ENCODE results near the gene WASF3.

Gene WASF3

GRCh38 chr13:26668357-26669146 is 111.1 kb downstream of the WASF3 start:
- Histone ChIP-seq H3K4me1 (ENCODE audit: control insufficient read depth in 1 of 2, insufficient read depth in 2 of 2, low read length in 2 of 2) (peaks cover 0 to 3% of the 10 kb centered on the region in 2 donors), H3K9me3 (ENCODE audit: control insufficient read depth in 1 of 2, low read length in 2 of 2) (no peaks in the 10 kb centered on the region), H3K36me3 (ENCODE audit: control insufficient read depth in 1 of 2, insufficient read depth in 2 of 2, low read length in 2 of 2) (no peaks in the 10 kb centered on the region), H3K9ac (ENCODE audit: low read depth in 1 of 2, low read length in 2 of 2) (no peak overlapping the region), H3K27ac (ENCODE audit: low read depth, low read length) (no peak overlapping the region), H3K27me3 (ENCODE audit: control insufficient read depth in 1 of 2, insufficient read depth in 2 of 2, low read length in 2 of 2) (no peaks in the 10 kb centered on the region), H3K4me3 (ENCODE audit: low read depth in 1 of 2, low read length in 2 of 2) (no peak overlapping the region)

- H3K9me3 ChIP-seq (ENCODE audit: control insufficient read depth in 1 of 2, low read length in 2 of 2), result no peaks in the 10 kb centered on the region
- no peak overlapping the region for H3K4me3 ChIP-seq (ENCODE audit: low read depth in 1 of 2, low read length in 2 of 2)
- H3K9ac ChIP-seq (ENCODE audit: low read depth in 1 of 2, low read length in 2 of 2), result no peak overlapping the region
- no peaks in the 10 kb centered on the region for H3K27me3 ChIP-seq (ENCODE audit: control insufficient read depth in 1 of 2, insufficient read depth in 2 of 2, low read length in 2 of 2)
- no peak overlapping the region for H3K27ac ChIP-seq (ENCODE audit: low read depth, low read length)
- H3K4me1 ChIP-seq (ENCODE audit: control insufficient read depth in 1 of 2, insufficient read depth in 2 of 2, low read length in 2 of 2), result no peaks in the 10 kb centered on the region
- no peaks in the 10 kb centered on the region for H3K36me3 ChIP-seq (ENCODE audit: control insufficient read depth in 1 of 2, insufficient read depth in 2 of 2, low read length in 2 of 2)
Observed at GRCh38 chr13:26673890-26674289, 116.4 kb downstream of the WASF3 start.

- Histone ChIP-seq H3K27me3 (ENCODE audit: control insufficient read depth in 1 of 2, insufficient read depth in 2 of 2, low read length in 2 of 2) (no peaks in the 10 kb centered on the region), H3K36me3 (ENCODE audit: control insufficient read depth in 1 of 2, insufficient read depth in 2 of 2, low read length in 2 of 2) (no peaks in the 10 kb centered on the region), H3K27ac (ENCODE audit: low read depth, low read length) (no peak overlapping the region), H3K4me1 (ENCODE audit: control insufficient read depth in 1 of 2, insufficient read depth in 2 of 2, low read length in 2 of 2) (no peaks in the 10 kb centered on the region), H3K9me3 (ENCODE audit: control insufficient read depth in 1 of 2, low read length in 2 of 2) (no peaks in the 10 kb centered on the region), H3K4me3 (ENCODE audit: low read depth in 1 of 2, low read length in 2 of 2) (no peak overlapping the region), H3K9ac (ENCODE audit: low read depth in 1 of 2, low read length in 2 of 2) (no peak overlapping the region)
Observed at GRCh38 chr13:26677156-26677555, 119.7 kb downstream of the WASF3 start.

GRCh38 chr13:26678330-26678729 is 120.8 kb downstream of the WASF3 start:
- no peak overlapping the region for H3K27ac ChIP-seq (ENCODE audit: low read depth, low read length)
- no peaks in the 10 kb centered on the region for H3K27me3 ChIP-seq (ENCODE audit: control insufficient read depth in 1 of 2, insufficient read depth in 2 of 2, low read length in 2 of 2)
- H3K9ac ChIP-seq (ENCODE audit: low read depth in 1 of 2, low read length in 2 of 2), result no peak overlapping the region
- H3K4me3 ChIP-seq (ENCODE audit: low read depth in 1 of 2, low read length in 2 of 2), result no peak overlapping the region
- no peaks in the 10 kb centered on the region for H3K36me3 ChIP-seq (ENCODE audit: control insufficient read depth in 1 of 2, insufficient read depth in 2 of 2, low read length in 2 of 2)
- H3K4me1 ChIP-seq (ENCODE audit: control insufficient read depth in 1 of 2, insufficient read depth in 2 of 2, low read length in 2 of 2), result no peaks in the 10 kb centered on the region
- H3K9me3 ChIP-seq (ENCODE audit: control insufficient read depth in 1 of 2, low read length in 2 of 2), result no peaks in the 10 kb centered on the region

- Histone ChIP-seq H3K4me3 (ENCODE audit: low read depth in 1 of 2, low read length in 2 of 2) (no peak overlapping the region), H3K9me3 (ENCODE audit: control insufficient read depth in 1 of 2, low read length in 2 of 2) (no peaks in the 10 kb centered on the region), H3K36me3 (ENCODE audit: control insufficient read depth in 1 of 2, insufficient read depth in 2 of 2, low read length in 2 of 2) (no peaks in the 10 kb centered on the region), H3K27ac (ENCODE audit: low read depth, low read length) (no peak overlapping the region), H3K27me3 (ENCODE audit: control insufficient read depth in 1 of 2, insufficient read depth in 2 of 2, low read length in 2 of 2) (no peaks in the 10 kb centered on the region), H3K4me1 (ENCODE audit: control insufficient read depth in 1 of 2, insufficient read depth in 2 of 2, low read length in 2 of 2) (no peaks in the 10 kb centered on the region), H3K9ac (ENCODE audit: low read depth in 1 of 2, low read length in 2 of 2) (no peak overlapping the region)
Observed at GRCh38 chr13:26678796-26679195, 121.3 kb downstream of the WASF3 start.

- H3K27ac ChIP-seq (ENCODE audit: low read depth, low read length), result no peak overlapping the region
- no peaks in the 10 kb centered on the region for H3K9me3 ChIP-seq (ENCODE audit: control insufficient read depth in 1 of 2, low read length in 2 of 2)
Observed at GRCh38 chr13:26679411-26680122, 122.1 kb downstream of the WASF3 start.

GRCh38 chr13:26680123-26680450 is 122.6 kb downstream of the WASF3 start:
- no peaks in the 10 kb centered on the region for H3K4me1 ChIP-seq (ENCODE audit: control insufficient read depth in 1 of 2, insufficient read depth in 2 of 2, low read length in 2 of 2)

More at GRCh38 chr13:26679411-26680122, 122.1 kb downstream of the WASF3 start:
- no peaks in the 10 kb centered on the region for H3K36me3 ChIP-seq (ENCODE audit: control insufficient read depth in 1 of 2, insufficient read depth in 2 of 2, low read length in 2 of 2)
- H3K27me3 ChIP-seq (ENCODE audit: control insufficient read depth in 1 of 2, insufficient read depth in 2 of 2, low read length in 2 of 2), result no peaks in the 10 kb centered on the region
- H3K4me1 ChIP-seq (ENCODE audit: control insufficient read depth in 1 of 2, insufficient read depth in 2 of 2, low read length in 2 of 2), result no peaks in the 10 kb centered on the region
- no peak overlapping the region for H3K4me3 ChIP-seq (ENCODE audit: low read depth in 1 of 2, low read length in 2 of 2)
- H3K9ac ChIP-seq (ENCODE audit: low read depth in 1 of 2, low read length in 2 of 2), result no peak overlapping the region

GRCh38 chr13:26680572-26680971 is 123.1 kb downstream of the WASF3 start:
- H3K9me3 ChIP-seq (ENCODE audit: control insufficient read depth in 1 of 2, low read length in 2 of 2), result no peaks in the 10 kb centered on the region
- no peaks in the 10 kb centered on the region for H3K36me3 ChIP-seq (ENCODE audit: control insufficient read depth in 1 of 2, insufficient read depth in 2 of 2, low read length in 2 of 2)
- H3K4me1 ChIP-seq (ENCODE audit: control insufficient read depth in 1 of 2, insufficient read depth in 2 of 2, low read length in 2 of 2), result no peaks in the 10 kb centered on the region
- no peaks in the 10 kb centered on the region for H3K27me3 ChIP-seq (ENCODE audit: control insufficient read depth in 1 of 2, insufficient read depth in 2 of 2, low read length in 2 of 2)
- H3K27ac ChIP-seq (ENCODE audit: low read depth, low read length), result no peak overlapping the region
- no peak overlapping the region for H3K4me3 ChIP-seq (ENCODE audit: low read depth in 1 of 2, low read length in 2 of 2)
- H3K9ac ChIP-seq (ENCODE audit: low read depth in 1 of 2, low read length in 2 of 2), result no peak overlapping the region

More at GRCh38 chr13:26680123-26680450, 122.6 kb downstream of the WASF3 start:
- Histone ChIP-seq H3K27me3 (ENCODE audit: control insufficient read depth in 1 of 2, insufficient read depth in 2 of 2, low read length in 2 of 2) (no peaks in the 10 kb centered on the region), H3K9me3 (ENCODE audit: control insufficient read depth in 1 of 2, low read length in 2 of 2) (no peaks in the 10 kb centered on the region), H3K36me3 (ENCODE audit: control insufficient read depth in 1 of 2, insufficient read depth in 2 of 2, low read length in 2 of 2) (no peaks in the 10 kb centered on the region), H3K9ac (ENCODE audit: low read depth in 1 of 2, low read length in 2 of 2) (no peak overlapping the region), H3K4me3 (ENCODE audit: low read depth in 1 of 2, low read length in 2 of 2) (no peak overlapping the region), H3K27ac (ENCODE audit: low read depth, low read length) (no peak overlapping the region)

GRCh38 chr13:26681036-26681435 is 123.6 kb downstream of the WASF3 start:
- Histone ChIP-seq H3K27ac (ENCODE audit: low read depth, low read length) (no peak overlapping the region), H3K4me1 (ENCODE audit: control insufficient read depth in 1 of 2, insufficient read depth in 2 of 2, low read length in 2 of 2) (no peaks in the 10 kb centered on the region), H3K27me3 (ENCODE audit: control insufficient read depth in 1 of 2, insufficient read depth in 2 of 2, low read length in 2 of 2) (no peaks in the 10 kb centered on the region), H3K9ac (ENCODE audit: low read depth in 1 of 2, low read length in 2 of 2) (no peak overlapping the region), H3K4me3 (ENCODE audit: low read depth in 1 of 2, low read length in 2 of 2) (no peak overlapping the region), H3K36me3 (ENCODE audit: control insufficient read depth in 1 of 2, insufficient read depth in 2 of 2, low read length in 2 of 2) (no peaks in the 10 kb centered on the region), H3K9me3 (ENCODE audit: control insufficient read depth in 1 of 2, low read length in 2 of 2) (no peaks in the 10 kb centered on the region)

- no peak overlapping the region for H3K9ac ChIP-seq (ENCODE audit: low read depth in 1 of 2, low read length in 2 of 2)
- H3K4me1 ChIP-seq (ENCODE audit: control insufficient read depth in 1 of 2, insufficient read depth in 2 of 2, low read length in 2 of 2), result no peaks in the 10 kb centered on the region
- no peaks in the 10 kb centered on the region for H3K36me3 ChIP-seq (ENCODE audit: control insufficient read depth in 1 of 2, insufficient read depth in 2 of 2, low read length in 2 of 2)
- no peak overlapping the region for H3K27ac ChIP-seq (ENCODE audit: low read depth, low read length)
- H3K9me3 ChIP-seq (ENCODE audit: control insufficient read depth in 1 of 2, low read length in 2 of 2), result no peaks in the 10 kb centered on the region
- no peak overlapping the region for H3K4me3 ChIP-seq (ENCODE audit: low read depth in 1 of 2, low read length in 2 of 2)
- no peaks in the 10 kb centered on the region for H3K27me3 ChIP-seq (ENCODE audit: control insufficient read depth in 1 of 2, insufficient read depth in 2 of 2, low read length in 2 of 2)
Observed at GRCh38 chr13:26682606-26683005, 125.1 kb downstream of the WASF3 start.
